Measurements from ENCODE around the gene TOP2B.

TOP2B gene

GRCh38 chr3:25687742-25688141 lies 23.0 kb upstream of the TOP2B start:
- no peak overlapping the region for H3K27ac ChIP-seq
- no peak for DNase-seq (ENCODE audit: low spot score)
- no peak for TF ChIP-seq CTCF (conservative IDR thresholded peaks at IDR 0.05; ENCODE audit: low read depth)
- ChIA-PET POLR2A (ENCODE audit: low non-redundant PET) (no interaction called here), CTCF (interaction anchor here (0.6 kb wide), 1 partner anchor 274 kb away, joined by 4 read pairs; no protein-coding TSS in a partner anchor)

DNA sequence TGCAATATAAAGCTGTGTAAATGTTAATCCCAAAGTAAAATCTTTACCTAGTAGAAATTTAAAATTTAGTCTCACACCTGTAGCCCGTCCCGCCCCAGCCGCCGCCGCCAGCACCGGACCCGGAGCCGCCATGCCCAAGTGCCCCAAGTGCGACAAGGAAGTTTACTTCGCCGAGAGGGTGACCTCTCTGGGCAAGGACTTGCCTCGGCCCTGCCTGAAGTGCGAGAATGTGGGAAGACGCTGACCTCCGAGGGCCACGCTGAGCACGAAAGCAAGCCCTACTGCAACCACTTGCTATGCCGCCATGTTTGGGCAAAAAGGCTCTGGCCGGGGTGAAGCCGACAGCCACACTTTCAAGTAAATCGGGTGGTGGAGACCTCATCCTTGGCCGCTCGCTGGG lies 22.1 kb upstream of the TOP2B start:
- no peak overlapping the region for H3K27ac ChIP-seq
- ChIA-PET CTCF (no interaction called here), POLR2A (ENCODE audit: low non-redundant PET) (no interaction called here)
- TF ChIP-seq CTCF (conservative IDR thresholded peaks at IDR 0.05; ENCODE audit: low read depth): no peak
- no peak for DNase-seq (ENCODE audit: low spot score)

DNA sequence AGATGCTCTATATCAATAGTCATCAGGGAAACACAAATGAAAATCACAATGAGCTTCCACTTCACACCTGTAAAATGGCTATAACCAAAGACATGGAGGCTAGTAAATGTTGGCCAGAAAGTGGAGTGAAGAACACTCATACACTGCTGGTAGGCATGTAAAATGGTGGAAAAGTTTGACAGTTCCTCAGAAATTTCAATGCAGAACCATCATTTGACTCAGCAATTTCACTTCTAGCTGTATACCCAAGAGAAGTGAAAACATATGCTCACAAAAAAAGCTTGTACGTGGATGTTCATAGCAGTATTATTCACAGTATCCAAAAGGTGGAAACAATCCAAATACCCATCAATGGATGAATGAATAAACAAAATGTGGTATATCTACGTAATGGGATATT lies 19.2 kb upstream of the TOP2B start:
- CTCF ChIA-PET: no interaction called here
- TF ChIP-seq CTCF (conservative IDR thresholded peaks at IDR 0.05; ENCODE audit: low read depth): no peak
- POLR2A ChIA-PET (ENCODE audit: low non-redundant PET): no interaction called here
- no peak for DNase-seq (ENCODE audit: low spot score)
- no peak overlapping the region for H3K27ac ChIP-seq

DNA sequence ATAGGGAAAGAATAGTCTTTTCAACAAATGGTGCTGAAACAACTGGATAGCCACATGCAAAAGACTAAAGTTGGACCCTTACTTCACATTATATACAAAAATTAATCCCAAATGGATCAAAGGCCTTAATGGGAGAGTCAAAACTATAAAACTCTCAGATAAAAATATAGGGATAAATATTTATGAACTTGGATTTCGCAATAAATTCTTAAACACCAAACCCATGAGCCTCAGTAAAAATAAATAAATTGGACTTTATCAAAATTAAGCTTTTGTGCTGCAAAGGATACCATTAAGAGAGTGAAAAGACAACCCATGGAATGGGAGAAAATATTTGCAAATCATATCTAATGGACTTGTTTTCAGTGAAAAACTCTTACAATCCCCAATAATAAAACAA lies 18.7 kb upstream of the TOP2B start:
- no peak for TF ChIP-seq CTCF (conservative IDR thresholded peaks at IDR 0.05; ENCODE audit: low read depth)
- POLR2A ChIA-PET (ENCODE audit: low non-redundant PET): no interaction called here

DNA sequence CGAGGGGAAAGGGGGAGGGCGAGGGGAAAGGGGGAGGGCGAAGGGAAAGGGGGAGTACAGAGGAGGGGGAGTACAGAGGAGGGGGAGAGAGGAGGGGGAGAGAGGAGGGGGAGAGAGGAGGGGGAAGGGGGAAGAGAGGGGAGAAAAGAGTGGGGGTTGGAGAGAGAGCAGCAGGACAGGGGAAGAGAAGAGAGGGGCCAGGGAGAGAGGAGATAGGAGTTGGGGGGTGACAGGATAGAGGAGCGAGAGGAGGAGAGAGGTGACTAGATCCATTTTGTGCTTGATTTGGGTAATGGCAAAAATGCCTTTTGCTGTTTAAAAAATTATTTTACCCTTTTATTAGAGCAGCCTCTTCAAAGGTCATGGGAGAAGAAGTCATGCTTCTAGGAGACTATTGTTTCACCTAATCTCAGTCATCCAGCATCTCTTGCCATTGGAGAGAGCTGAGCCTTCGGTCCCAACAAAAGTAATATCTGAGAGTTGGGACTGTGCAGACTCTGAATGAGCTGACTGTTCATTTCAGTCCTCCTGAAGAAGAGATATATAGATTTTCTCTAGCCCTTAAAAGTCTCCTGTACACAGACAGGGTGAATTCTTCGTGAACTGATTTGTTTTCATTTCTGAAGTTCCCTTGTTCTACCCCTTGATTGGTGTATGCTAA lies 15.1 kb upstream of the TOP2B start:
- no peak for DNase-seq (ENCODE audit: low spot score)
- TF ChIP-seq CTCF (conservative IDR thresholded peaks at IDR 0.05; ENCODE audit: low read depth): no peak
- H3K27ac ChIP-seq: no peak overlapping the region
- ChIA-PET POLR2A (ENCODE audit: low non-redundant PET) (no interaction called here), CTCF (no interaction called here)

More for the DNA sequence above, 18.7 kb upstream of the TOP2B start:
- H3K27ac ChIP-seq: no peak overlapping the region
- no peak for DNase-seq (ENCODE audit: low spot score)
- CTCF ChIA-PET: no interaction called here

GRCh38 chr3:25679166-25679565 lies 14.5 kb upstream of the TOP2B start:
- CTCF ChIA-PET: no interaction called here
- POLR2A ChIA-PET (ENCODE audit: low non-redundant PET): no interaction called here

More at GRCh38 chr3:25679166-25679565, 14.5 kb upstream of the TOP2B start:
- H3K27ac ChIP-seq: no peak overlapping the region
- no peak for TF ChIP-seq CTCF (conservative IDR thresholded peaks at IDR 0.05; ENCODE audit: low read depth)
- DNase-seq (ENCODE audit: low spot score): no peak
